HL-60 (cell line): ENCODE data around the gene SLC22A4.

Experiments used
- DNase-seq, 2 experiments: peaks; one replicate each; pipeline ENCODE4 v3.0.0-alpha.2; 2010 to 2020; ENCODE audit warnings: low read depth in 1 of 2, low spot score in 1 of 2
- H3K27ac ChIP-seq: fragments of 250-450 bp; sonication (Bioruptor Pico); replicated peaks from 2 replicates; pipeline ENCODE4 v1.5.1; 2020; ENCODE audit warnings: mild to moderate bottlenecking, moderate library complexity
- H3K27me3 ChIP-seq: fragments of 250-450 bp; sonication (Bioruptor Pico); 2 replicates; pipeline ENCODE4 v1.5.1; 2021; ENCODE audit warnings: mild to moderate bottlenecking, moderate library complexity; ENCODE audit not compliant: insufficient read depth, poor library complexity, severe bottlenecking
- H3K4me3 ChIP-seq: replicated peaks from 2 replicates; pipeline ENCODE4 v1.5.1; 2011; ENCODE audit warnings: mild to moderate bottlenecking, control low read depth, low read length; ENCODE audit not compliant: insufficient read depth
- GABPA ChIP-seq: IDR thresholded peaks from 2 replicates; pipeline ENCODE4 v1.6.1; 2012; ENCODE audit warnings: low read depth
- POLR2AphosphoS5 ChIP-seq: IDR thresholded peaks from 2 replicates; pipeline ENCODE4 v1.6.1; 2012; ENCODE audit warnings: low read depth
- SPI1 ChIP-seq: IDR thresholded peaks from 2 replicates; pipeline ENCODE4 v1.6.1; 2012; ENCODE audit warnings: low read depth, mild to moderate bottlenecking, borderline replicate concordance
- TF ChIP-seq, protein P1 (sequence below): IDR thresholded peaks from 2 replicates; pipeline ENCODE4 v1.6.1; 2012; ENCODE audit warnings: low read depth; ENCODE audit not compliant: insufficient replicate concordance
- TF ChIP-seq, protein P2 (sequence below): IDR thresholded peaks from one replicate; pipeline ENCODE4 v1.5.1; 2011; ENCODE audit warnings: low read length, control low read depth, inconsistent platforms; ENCODE audit not compliant: insufficient read depth

Gene SLC22A4

DNA sequence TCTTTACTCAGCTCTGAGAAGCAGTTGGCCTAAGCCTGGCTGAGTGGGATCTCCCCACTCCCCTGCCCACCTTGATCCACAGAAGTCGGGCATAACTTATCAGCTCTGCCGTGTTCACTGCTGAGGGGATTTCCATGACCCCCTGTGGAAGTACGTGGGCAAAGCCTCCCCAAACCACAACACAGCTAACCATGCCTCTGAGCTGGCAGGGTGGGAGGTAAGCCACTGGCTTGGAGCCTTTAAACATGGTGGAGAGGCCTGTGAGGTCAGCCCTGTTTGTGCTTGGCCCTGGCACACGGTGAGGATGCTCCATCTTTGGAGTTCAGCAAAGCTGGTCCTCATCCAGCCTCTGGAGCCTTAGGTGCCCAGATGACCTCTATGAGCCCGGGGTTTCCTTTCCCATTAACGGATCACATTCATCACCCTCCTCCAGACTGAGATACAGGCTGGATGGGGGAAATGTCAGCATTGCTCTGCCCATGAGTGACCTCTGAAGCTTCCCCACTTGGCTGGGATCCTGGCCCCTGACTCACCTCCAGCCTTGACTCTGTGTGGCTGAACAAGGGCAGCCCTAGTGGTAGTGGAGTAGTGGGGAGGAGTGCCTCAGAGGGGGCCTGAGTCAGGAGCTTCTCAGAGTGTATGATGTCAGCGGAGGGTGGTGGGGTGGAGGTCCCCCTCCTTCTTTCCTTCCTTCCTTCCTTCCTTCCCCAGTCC lies 30.5 kb upstream of the SLC22A4 start:
- DNase-seq, result no peak
- Histone ChIP-seq H3K27me3 (no peaks in the 10 kb centered on the region), H3K27ac (no peak overlapping the region), H3K4me3 (no peak overlapping the region)
- TF ChIP-seq POLR2AphosphoS5 (no peak), SPI1 (no peak), GABPA (no peak)
- TF ChIP-seq, protein P1, sequence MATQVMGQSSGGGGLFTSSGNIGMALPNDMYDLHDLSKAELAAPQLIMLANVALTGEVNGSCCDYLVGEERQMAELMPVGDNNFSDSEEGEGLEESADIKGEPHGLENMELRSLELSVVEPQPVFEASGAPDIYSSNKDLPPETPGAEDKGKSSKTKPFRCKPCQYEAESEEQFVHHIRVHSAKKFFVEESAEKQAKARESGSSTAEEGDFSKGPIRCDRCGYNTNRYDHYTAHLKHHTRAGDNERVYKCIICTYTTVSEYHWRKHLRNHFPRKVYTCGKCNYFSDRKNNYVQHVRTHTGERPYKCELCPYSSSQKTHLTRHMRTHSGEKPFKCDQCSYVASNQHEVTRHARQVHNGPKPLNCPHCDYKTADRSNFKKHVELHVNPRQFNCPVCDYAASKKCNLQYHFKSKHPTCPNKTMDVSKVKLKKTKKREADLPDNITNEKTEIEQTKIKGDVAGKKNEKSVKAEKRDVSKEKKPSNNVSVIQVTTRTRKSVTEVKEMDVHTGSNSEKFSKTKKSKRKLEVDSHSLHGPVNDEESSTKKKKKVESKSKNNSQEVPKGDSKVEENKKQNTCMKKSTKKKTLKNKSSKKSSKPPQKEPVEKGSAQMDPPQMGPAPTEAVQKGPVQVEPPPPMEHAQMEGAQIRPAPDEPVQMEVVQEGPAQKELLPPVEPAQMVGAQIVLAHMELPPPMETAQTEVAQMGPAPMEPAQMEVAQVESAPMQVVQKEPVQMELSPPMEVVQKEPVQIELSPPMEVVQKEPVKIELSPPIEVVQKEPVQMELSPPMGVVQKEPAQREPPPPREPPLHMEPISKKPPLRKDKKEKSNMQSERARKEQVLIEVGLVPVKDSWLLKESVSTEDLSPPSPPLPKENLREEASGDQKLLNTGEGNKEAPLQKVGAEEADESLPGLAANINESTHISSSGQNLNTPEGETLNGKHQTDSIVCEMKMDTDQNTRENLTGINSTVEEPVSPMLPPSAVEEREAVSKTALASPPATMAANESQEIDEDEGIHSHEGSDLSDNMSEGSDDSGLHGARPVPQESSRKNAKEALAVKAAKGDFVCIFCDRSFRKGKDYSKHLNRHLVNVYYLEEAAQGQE, result no peak
- TF ChIP-seq, protein P2, sequence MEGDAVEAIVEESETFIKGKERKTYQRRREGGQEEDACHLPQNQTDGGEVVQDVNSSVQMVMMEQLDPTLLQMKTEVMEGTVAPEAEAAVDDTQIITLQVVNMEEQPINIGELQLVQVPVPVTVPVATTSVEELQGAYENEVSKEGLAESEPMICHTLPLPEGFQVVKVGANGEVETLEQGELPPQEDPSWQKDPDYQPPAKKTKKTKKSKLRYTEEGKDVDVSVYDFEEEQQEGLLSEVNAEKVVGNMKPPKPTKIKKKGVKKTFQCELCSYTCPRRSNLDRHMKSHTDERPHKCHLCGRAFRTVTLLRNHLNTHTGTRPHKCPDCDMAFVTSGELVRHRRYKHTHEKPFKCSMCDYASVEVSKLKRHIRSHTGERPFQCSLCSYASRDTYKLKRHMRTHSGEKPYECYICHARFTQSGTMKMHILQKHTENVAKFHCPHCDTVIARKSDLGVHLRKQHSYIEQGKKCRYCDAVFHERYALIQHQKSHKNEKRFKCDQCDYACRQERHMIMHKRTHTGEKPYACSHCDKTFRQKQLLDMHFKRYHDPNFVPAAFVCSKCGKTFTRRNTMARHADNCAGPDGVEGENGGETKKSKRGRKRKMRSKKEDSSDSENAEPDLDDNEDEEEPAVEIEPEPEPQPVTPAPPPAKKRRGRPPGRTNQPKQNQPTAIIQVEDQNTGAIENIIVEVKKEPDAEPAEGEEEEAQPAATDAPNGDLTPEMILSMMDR, result no peak

GRCh38 chr5:132264546-132265335 lies 29.5 kb upstream of the SLC22A4 start:
- H3K27me3 ChIP-seq, result no peaks in the 10 kb centered on the region
- H3K4me3 ChIP-seq, result no peak overlapping the region
- no peak overlapping the region for H3K27ac ChIP-seq
- no peak for DNase-seq
- TF ChIP-seq SPI1, result no peak
- no peak for TF ChIP-seq GABPA
- TF ChIP-seq, protein P2, result no peak
- no peak for TF ChIP-seq POLR2AphosphoS5
- TF ChIP-seq, protein P1, result no peak

- no peak for DNase-seq
- no peak overlapping the region for H3K27ac ChIP-seq
- H3K27me3 ChIP-seq, result no peaks in the 10 kb centered on the region
- TF ChIP-seq, protein P1, result no peak
- TF ChIP-seq POLR2AphosphoS5, result no peak
- no peak for TF ChIP-seq SPI1
- no peak for TF ChIP-seq GABPA
- TF ChIP-seq, protein P2, result no peak
- no peak overlapping the region for H3K4me3 ChIP-seq
Measured at GRCh38 chr5:132265336-132266030, 28.7 kb upstream of the SLC22A4 start.
